K562 (cell line): ENCODE data around the gene SOCS3. TPM values are rescaled to one million over a fixed set of nuclear protein-coding genes. Genes with fewer than 3 reads are reported as not detected.

Experiments used
- HCFC1 ChIP-seq: IDR thresholded peaks from 2 replicates; pipeline ENCODE4 v1.6.1; 2012; ENCODE audit warnings: low read depth, low read length, improper control_type of control experiment
- JUN ChIP-seq, 2 experiments: sonication (generic) in 1 of 2; formaldehyde crosslinking in 1 of 2; IDR thresholded peaks; 2 replicates each; pipeline versions ENCODE4 v1.6.1 to v1.8.0; 2012 to 2022; ENCODE audit warnings: borderline replicate concordance in 2 of 2, mild to moderate bottlenecking in 2 of 2, improper control_type of control experiment in 1 of 2, low read depth in 1 of 2, low read length in 1 of 2, missing genetic modification reagents in 1 of 2
- POLR2B ChIP-seq: fragments of 450-650 bp; IDR thresholded peaks from 2 replicates; pipeline ENCODE4 v1.6.1; 2018; ENCODE audit warnings: low read depth; ENCODE audit not compliant: partially characterized antibody
- POU5F1 ChIP-seq: fragments of 150-350 bp; IDR thresholded peaks from 2 replicates; pipeline ENCODE4 v1.6.1; 2014; ENCODE audit warnings: borderline replicate concordance, low read length, low read depth, mild to moderate bottlenecking; ENCODE audit not compliant: partially characterized antibody
- RAD21 ChIP-seq, 2 experiments: fragments of 250-450 bp in 1 of 2; fragments of 450-650 bp in 1 of 2; sonication (Bioruptor Pico) in 1 of 2; formaldehyde crosslinking in 1 of 2; IDR thresholded peaks in 1 of 2; conservative IDR thresholded peaks in 1 of 2; 2 replicates each; pipeline versions ENCODE4 v1.4.0 to v1.8.0; 2020 to 2022; ENCODE audit warnings: mild to moderate bottlenecking in 2 of 2, moderate library complexity in 1 of 2
- SOX6 ChIP-seq: fragments of 450-650 bp; IDR thresholded peaks from 2 replicates; pipeline ENCODE4 v1.6.1; 2014; ENCODE audit warnings: mild to moderate bottlenecking
- XRCC5 ChIP-seq: fragments of 200-400 bp; formaldehyde crosslinking; IDR thresholded peaks from 2 replicates; pipeline ENCODE4 v1.6.1; 2017; ENCODE audit warnings: low read depth, mild to moderate bottlenecking, low read length
- ZNF263 ChIP-seq: sonication (generic); formaldehyde crosslinking; IDR thresholded peaks from 2 replicates; pipeline ENCODE4 v1.8.0; 2022; ENCODE audit warnings: mild to moderate bottlenecking, missing genetic modification reagents, borderline replicate concordance
- ZNF445 ChIP-seq: fragments of 250-450 bp; sonication (Bioruptor Pico); IDR thresholded peaks from 2 replicates; pipeline ENCODE4 v1.4.0; 2020; ENCODE audit warnings: low read depth, mild to moderate bottlenecking, moderate library complexity
- polyA plus RNA-seq, 8 experiments: library from polyadenylated mRNA; depleted of rRNA in 4 of 8; stranded (reverse) in 5 of 8; unstranded in 3 of 8; fragments of >200 nt; fragmentation: Nextera tagmentation in 2 of 8; fragmentation: Illumina TruSeq in 1 of 8; extraction: Ambion mirVana in 2 of 8; extraction: Trizol in 1 of 8; gene quantifications; 2 replicates each; pipeline versions ENCODE4 v1.2.1 to v1.2.3, GENCODE V29; 2011 to 2014; ENCODE audit warnings: inconsistent platforms in 1 of 8, missing spikeins in 1 of 8
- total RNA-seq, 7 experiments: library from RNA; depleted of rRNA in 6 of 7; stranded (reverse); fragments of >200 nt in 6 of 7; fragmentation: Illumina TruSeq in 2 of 7; extraction: Trizol in 2 of 7; gene quantifications; 2 replicates each; pipeline versions ENCODE4 v1.2.1 to v1.2.3, GENCODE V29; 2011 to 2021; ENCODE audit warnings: low replicate concordance in 1 of 7
- TF ChIP-seq, protein P1 (sequence below): fragments of 450-650 bp; IDR thresholded peaks from 2 replicates; pipeline ENCODE4 v1.6.1; 2017; ENCODE audit warnings: antibody characterized with exemption, mild to moderate bottlenecking
- TF ChIP-seq, protein P2 (sequence below): fragments of 450-650 bp; IDR thresholded peaks from 2 replicates; pipeline ENCODE4 v1.6.1; 2016; ENCODE audit warnings: mild to moderate bottlenecking, moderate library complexity

SOCS3 gene
- total and polyA plus RNA-seq, 9 of the 15 experiments (the other 6 are each of a cell fraction or from before 2014, with no cell fraction given), result 0.56 to 38.9 (median 13.7) TPM

DNA sequence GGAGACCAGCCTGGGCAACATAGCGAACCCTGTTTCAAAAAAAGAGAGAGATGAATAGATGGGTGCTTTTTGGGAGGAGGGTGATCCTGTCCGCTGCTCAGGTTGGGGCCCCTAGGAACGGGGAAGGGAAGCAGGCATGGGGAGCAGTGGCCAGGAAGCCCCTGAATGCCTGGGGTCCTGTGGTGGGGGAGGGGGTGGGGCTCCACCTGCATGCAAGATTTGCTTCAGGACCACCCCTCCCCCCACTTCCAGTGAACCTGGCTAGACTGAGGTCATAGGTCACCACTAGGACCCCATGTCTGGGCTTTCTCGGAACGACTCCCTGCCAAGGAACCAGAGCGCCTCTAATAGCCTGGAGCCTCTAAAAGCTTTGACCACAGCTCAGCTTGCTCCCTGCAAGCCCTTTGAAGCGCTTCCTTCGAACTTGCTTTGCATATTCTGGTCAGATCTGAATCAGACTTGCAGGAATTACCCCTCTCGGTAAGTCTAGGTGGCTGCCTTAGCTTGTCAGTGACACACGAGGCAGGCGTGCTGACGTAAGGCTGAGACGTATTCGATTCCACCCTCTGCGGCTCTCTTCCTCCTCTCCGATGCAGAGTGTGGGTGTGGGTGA, 3.7 kb downstream of the SOCS3 start (continued):
- TF ChIP-seq ZNF263 (CRISPR knock-in tag) (no peak), SOX6 (no peak), ZNF445 (no peak), POLR2B (peak; percentile 15), XRCC5 (no peak), JUN (IDR thresholded peaks at IDR 0.05; ENCODE audit: borderline replicate concordance, low read depth, low read length) (0 out of 2 replicates have a peak, but pooled peaks have one; percentile 21), JUN (CRISPR knock-in tag; IDR thresholded peaks at IDR 0.05; ENCODE audit: borderline replicate concordance) (no peak), RAD21 (CRISPR knock-in tag; conservative IDR thresholded peaks at IDR 0.05 in 1 of 2, IDR thresholded peaks at IDR 0.05 in 1 of 2) (peak in 1 of 2 experiments; percentile 12; a peak in 1 of 4 replicates), POU5F1 (no peak), HCFC1 (no peak)
- TF ChIP-seq, protein P1, sequence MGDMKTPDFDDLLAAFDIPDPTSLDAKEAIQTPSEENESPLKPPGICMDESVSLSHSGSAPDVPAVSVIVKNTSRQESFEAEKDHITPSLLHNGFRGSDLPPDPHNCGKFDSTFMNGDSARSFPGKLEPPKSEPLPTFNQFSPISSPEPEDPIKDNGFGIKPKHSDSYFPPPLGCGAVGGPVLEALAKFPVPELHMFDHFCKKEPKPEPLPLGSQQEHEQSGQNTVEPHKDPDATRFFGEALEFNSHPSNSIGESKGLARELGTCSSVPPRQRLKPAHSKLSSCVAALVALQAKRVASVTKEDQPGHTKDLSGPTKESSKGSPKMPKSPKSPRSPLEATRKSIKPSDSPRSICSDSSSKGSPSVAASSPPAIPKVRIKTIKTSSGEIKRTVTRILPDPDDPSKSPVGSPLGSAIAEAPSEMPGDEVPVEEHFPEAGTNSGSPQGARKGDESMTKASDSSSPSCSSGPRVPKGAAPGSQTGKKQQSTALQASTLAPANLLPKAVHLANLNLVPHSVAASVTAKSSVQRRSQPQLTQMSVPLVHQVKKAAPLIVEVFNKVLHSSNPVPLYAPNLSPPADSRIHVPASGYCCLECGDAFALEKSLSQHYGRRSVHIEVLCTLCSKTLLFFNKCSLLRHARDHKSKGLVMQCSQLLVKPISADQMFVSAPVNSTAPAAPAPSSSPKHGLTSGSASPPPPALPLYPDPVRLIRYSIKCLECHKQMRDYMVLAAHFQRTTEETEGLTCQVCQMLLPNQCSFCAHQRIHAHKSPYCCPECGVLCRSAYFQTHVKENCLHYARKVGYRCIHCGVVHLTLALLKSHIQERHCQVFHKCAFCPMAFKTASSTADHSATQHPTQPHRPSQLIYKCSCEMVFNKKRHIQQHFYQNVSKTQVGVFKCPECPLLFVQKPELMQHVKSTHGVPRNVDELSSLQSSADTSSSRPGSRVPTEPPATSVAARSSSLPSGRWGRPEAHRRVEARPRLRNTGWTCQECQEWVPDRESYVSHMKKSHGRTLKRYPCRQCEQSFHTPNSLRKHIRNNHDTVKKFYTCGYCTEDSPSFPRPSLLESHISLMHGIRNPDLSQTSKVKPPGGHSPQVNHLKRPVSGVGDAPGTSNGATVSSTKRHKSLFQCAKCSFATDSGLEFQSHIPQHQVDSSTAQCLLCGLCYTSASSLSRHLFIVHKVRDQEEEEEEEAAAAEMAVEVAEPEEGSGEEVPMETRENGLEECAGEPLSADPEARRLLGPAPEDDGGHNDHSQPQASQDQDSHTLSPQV, result no peak
- TF ChIP-seq, protein P2, sequence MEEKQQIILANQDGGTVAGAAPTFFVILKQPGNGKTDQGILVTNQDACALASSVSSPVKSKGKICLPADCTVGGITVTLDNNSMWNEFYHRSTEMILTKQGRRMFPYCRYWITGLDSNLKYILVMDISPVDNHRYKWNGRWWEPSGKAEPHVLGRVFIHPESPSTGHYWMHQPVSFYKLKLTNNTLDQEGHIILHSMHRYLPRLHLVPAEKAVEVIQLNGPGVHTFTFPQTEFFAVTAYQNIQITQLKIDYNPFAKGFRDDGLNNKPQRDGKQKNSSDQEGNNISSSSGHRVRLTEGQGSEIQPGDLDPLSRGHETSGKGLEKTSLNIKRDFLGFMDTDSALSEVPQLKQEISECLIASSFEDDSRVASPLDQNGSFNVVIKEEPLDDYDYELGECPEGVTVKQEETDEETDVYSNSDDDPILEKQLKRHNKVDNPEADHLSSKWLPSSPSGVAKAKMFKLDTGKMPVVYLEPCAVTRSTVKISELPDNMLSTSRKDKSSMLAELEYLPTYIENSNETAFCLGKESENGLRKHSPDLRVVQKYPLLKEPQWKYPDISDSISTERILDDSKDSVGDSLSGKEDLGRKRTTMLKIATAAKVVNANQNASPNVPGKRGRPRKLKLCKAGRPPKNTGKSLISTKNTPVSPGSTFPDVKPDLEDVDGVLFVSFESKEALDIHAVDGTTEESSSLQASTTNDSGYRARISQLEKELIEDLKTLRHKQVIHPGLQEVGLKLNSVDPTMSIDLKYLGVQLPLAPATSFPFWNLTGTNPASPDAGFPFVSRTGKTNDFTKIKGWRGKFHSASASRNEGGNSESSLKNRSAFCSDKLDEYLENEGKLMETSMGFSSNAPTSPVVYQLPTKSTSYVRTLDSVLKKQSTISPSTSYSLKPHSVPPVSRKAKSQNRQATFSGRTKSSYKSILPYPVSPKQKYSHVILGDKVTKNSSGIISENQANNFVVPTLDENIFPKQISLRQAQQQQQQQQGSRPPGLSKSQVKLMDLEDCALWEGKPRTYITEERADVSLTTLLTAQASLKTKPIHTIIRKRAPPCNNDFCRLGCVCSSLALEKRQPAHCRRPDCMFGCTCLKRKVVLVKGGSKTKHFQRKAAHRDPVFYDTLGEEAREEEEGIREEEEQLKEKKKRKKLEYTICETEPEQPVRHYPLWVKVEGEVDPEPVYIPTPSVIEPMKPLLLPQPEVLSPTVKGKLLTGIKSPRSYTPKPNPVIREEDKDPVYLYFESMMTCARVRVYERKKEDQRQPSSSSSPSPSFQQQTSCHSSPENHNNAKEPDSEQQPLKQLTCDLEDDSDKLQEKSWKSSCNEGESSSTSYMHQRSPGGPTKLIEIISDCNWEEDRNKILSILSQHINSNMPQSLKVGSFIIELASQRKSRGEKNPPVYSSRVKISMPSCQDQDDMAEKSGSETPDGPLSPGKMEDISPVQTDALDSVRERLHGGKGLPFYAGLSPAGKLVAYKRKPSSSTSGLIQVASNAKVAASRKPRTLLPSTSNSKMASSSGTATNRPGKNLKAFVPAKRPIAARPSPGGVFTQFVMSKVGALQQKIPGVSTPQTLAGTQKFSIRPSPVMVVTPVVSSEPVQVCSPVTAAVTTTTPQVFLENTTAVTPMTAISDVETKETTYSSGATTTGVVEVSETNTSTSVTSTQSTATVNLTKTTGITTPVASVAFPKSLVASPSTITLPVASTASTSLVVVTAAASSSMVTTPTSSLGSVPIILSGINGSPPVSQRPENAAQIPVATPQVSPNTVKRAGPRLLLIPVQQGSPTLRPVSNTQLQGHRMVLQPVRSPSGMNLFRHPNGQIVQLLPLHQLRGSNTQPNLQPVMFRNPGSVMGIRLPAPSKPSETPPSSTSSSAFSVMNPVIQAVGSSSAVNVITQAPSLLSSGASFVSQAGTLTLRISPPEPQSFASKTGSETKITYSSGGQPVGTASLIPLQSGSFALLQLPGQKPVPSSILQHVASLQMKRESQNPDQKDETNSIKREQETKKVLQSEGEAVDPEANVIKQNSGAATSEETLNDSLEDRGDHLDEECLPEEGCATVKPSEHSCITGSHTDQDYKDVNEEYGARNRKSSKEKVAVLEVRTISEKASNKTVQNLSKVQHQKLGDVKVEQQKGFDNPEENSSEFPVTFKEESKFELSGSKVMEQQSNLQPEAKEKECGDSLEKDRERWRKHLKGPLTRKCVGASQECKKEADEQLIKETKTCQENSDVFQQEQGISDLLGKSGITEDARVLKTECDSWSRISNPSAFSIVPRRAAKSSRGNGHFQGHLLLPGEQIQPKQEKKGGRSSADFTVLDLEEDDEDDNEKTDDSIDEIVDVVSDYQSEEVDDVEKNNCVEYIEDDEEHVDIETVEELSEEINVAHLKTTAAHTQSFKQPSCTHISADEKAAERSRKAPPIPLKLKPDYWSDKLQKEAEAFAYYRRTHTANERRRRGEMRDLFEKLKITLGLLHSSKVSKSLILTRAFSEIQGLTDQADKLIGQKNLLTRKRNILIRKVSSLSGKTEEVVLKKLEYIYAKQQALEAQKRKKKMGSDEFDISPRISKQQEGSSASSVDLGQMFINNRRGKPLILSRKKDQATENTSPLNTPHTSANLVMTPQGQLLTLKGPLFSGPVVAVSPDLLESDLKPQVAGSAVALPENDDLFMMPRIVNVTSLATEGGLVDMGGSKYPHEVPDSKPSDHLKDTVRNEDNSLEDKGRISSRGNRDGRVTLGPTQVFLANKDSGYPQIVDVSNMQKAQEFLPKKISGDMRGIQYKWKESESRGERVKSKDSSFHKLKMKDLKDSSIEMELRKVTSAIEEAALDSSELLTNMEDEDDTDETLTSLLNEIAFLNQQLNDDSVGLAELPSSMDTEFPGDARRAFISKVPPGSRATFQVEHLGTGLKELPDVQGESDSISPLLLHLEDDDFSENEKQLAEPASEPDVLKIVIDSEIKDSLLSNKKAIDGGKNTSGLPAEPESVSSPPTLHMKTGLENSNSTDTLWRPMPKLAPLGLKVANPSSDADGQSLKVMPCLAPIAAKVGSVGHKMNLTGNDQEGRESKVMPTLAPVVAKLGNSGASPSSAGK, result no peak; the same call in 1 of the 2 replicates
